NB4 (cell line): ENCODE results near the gene IWS1.

ENCODE experiments used
- DNase-seq: peaks from one replicate; pipeline ENCODE4 v3.0.0; 2010; ENCODE audit warnings: low read depth
- H3K4me3 ChIP-seq: one replicate; pipeline ENCODE4 v1.5.1; 2011; ENCODE audit warnings: mild to moderate bottlenecking, low read depth, low read length, moderate library complexity
- MAX ChIP-seq: IDR thresholded peaks from 2 replicates; pipeline ENCODE4 v1.6.1; 2011; ENCODE audit warnings: low read depth, low read length
- MYC ChIP-seq: IDR thresholded peaks from 2 replicates; pipeline ENCODE4 v1.6.1; 2011; ENCODE audit warnings: low read depth, low read length
- POLR2A ChIP-seq: IDR thresholded peaks from 2 replicates; pipeline ENCODE4 v1.6.1; 2011; ENCODE audit warnings: mild to moderate bottlenecking; ENCODE audit not compliant: insufficient read length; ENCODE audit errors: extremely low read depth
- TF ChIP-seq, protein P1 (sequence below): IDR thresholded peaks from one replicate; pipeline ENCODE4 v1.5.1; 2012; ENCODE audit warnings: low read depth, low read length

The IWS1 gene

GRCh38 chr2:127471286-127471988, 54.9 kb downstream of the IWS1 start:
- DNase-seq, result no peak
- TF ChIP-seq MAX (no peak), MYC (no peak)
- no peak overlapping the region for H3K4me3 ChIP-seq

DNA sequence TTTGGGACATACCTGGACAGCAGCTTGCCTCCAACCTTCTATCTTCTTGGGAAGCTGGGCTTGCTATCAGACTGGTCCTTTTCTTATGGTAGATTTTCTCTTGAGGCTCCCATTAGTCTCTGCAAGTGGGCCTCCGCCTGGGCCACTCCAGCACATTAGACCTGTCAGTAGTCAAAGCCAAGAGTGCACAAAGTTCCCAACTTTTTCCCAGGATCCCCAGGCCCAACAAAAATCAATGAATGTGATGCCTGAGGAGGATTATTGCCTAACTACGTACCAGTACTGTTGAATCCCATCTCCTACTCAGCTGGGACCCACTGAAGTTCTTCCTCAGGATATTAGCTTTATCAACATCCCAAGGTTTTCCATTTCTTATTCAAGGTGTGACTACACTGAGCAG, 56.3 kb downstream of the IWS1 start:
- no peak for TF ChIP-seq POLR2A
- TF ChIP-seq MAX, result no peak
- TF ChIP-seq, protein P1, sequence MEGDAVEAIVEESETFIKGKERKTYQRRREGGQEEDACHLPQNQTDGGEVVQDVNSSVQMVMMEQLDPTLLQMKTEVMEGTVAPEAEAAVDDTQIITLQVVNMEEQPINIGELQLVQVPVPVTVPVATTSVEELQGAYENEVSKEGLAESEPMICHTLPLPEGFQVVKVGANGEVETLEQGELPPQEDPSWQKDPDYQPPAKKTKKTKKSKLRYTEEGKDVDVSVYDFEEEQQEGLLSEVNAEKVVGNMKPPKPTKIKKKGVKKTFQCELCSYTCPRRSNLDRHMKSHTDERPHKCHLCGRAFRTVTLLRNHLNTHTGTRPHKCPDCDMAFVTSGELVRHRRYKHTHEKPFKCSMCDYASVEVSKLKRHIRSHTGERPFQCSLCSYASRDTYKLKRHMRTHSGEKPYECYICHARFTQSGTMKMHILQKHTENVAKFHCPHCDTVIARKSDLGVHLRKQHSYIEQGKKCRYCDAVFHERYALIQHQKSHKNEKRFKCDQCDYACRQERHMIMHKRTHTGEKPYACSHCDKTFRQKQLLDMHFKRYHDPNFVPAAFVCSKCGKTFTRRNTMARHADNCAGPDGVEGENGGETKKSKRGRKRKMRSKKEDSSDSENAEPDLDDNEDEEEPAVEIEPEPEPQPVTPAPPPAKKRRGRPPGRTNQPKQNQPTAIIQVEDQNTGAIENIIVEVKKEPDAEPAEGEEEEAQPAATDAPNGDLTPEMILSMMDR, result no peak
- no peak for TF ChIP-seq MYC
- DNase-seq, result no peak
- H3K4me3 ChIP-seq, result no peak overlapping the region

DNA sequence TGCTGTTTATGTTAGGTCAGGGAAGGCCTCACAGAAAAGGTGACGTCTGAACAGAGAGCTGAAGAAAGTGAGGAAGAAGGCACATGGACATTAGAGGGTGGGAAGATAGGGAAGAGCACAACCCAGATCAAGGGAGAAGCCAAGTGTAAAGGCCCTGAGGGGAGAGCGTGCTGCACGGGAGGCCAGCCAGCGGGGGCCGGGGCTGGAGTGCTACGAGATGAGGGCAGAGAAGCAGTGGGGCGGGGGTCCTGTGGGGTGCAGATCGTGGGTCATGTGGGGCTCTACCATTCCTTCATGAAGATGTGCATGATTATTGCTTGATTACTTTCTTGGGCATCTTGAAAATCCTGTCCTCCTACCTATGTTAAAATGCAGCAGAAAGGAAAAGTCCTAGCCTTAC, 57.2 kb downstream of the IWS1 start:
- H3K4me3 ChIP-seq, result no peak overlapping the region
- DNase-seq, result no peak
- TF ChIP-seq POLR2A, result no peak
- TF ChIP-seq MAX, result no peak
- TF ChIP-seq, protein P1, result no peak
- no peak for TF ChIP-seq MYC

GRCh38 chr2:127465258-127465657, 61.0 kb downstream of the IWS1 start:
- DNase-seq, result peak; percentile 17
- no peak overlapping the region for H3K4me3 ChIP-seq
- TF ChIP-seq, protein P1, result no peak
- no peak for TF ChIP-seq POLR2A

GRCh38 chr2:127464470-127465257, 61.6 kb downstream of the IWS1 start:
- no peak overlapping the region for H3K4me3 ChIP-seq
- TF ChIP-seq POLR2A, result no peak
- no peak for TF ChIP-seq MAX
- TF ChIP-seq, protein P1, result no peak
- no peak for TF ChIP-seq MYC
- DNase-seq, result no peak

DNA sequence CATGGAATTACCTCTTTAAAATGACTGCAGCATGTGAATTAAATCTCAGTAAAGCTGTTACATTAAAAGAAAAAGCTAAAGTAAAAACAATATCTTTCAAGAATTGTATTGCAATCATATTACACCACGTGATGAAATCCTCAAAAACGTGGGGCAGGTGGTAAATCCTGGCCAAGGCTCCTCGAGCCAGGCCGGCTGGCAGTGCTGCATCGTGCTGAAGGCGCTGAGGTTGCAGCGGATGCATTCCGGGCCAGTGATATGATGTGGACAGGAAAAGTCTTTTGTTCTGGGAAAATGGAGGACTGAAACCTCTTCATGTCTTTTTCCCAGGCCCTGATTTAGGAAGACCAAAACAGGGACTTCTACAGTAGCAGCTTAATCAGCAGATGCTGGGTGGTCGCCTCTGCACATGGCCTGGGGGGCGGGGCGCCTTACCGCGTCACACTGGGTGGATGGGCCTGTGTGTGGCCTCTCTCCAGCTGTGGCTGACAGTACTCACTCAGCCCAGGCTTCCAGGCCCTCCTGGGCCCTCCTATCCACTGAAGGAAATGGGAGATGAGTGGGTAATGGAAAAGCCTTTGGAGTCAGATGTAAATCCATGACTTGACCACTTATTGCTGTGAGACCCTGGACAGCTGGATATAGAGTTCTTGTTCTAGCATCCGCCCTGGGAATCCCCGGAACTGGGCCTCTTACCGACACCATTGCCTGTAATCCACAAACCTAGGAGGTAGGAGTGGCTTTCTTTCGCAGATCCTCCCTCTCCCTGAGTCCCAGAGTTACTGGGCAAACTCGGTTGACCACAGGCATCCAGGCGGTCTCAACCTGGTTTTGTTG, 62.9 kb downstream of the IWS1 start:
- no peak overlapping the region for H3K4me3 ChIP-seq
- DNase-seq, result no peak
- TF ChIP-seq POLR2A, result no peak
- TF ChIP-seq MYC, result no peak
- TF ChIP-seq, protein P1, result no peak
- TF ChIP-seq MAX, result no peak
